ENCODE data around the gene CIDEA.

DNA sequence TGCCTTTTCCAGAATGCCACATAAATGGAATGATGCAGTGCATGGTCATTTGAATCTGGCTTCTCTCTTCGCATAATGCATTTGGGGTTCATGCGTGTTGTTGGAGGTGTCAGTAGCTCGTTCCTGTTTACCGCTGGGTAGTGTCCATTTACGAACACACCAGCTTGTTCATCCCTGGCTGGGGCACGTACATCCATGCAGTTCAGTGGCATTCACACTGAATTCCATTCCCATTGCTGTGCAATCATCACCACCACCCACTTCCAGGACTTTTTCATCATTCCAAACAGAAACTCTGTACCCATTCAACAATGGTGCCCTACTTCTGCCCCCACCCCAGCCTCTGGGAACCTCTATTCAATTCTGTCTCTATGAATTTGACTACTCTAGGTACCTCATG is 14.7 kb upstream of the CIDEA start:
- TF ChIP-seq, protein P1, sequence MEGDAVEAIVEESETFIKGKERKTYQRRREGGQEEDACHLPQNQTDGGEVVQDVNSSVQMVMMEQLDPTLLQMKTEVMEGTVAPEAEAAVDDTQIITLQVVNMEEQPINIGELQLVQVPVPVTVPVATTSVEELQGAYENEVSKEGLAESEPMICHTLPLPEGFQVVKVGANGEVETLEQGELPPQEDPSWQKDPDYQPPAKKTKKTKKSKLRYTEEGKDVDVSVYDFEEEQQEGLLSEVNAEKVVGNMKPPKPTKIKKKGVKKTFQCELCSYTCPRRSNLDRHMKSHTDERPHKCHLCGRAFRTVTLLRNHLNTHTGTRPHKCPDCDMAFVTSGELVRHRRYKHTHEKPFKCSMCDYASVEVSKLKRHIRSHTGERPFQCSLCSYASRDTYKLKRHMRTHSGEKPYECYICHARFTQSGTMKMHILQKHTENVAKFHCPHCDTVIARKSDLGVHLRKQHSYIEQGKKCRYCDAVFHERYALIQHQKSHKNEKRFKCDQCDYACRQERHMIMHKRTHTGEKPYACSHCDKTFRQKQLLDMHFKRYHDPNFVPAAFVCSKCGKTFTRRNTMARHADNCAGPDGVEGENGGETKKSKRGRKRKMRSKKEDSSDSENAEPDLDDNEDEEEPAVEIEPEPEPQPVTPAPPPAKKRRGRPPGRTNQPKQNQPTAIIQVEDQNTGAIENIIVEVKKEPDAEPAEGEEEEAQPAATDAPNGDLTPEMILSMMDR (IDR thresholded peaks at IDR 0.05), result no peak
- TF ChIP-seq MXD4 (CRISPR knock-in tag; IDR thresholded peaks at IDR 0.05; ENCODE audit: borderline replicate concordance), result no peak
- TF ChIP-seq, protein P2, sequence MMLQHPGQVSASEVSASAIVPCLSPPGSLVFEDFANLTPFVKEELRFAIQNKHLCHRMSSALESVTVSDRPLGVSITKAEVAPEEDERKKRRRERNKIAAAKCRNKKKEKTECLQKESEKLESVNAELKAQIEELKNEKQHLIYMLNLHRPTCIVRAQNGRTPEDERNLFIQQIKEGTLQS (CRISPR knock-in tag; conservative IDR thresholded peaks at IDR 0.05), result no peak
- TF ChIP-seq, protein P3, sequence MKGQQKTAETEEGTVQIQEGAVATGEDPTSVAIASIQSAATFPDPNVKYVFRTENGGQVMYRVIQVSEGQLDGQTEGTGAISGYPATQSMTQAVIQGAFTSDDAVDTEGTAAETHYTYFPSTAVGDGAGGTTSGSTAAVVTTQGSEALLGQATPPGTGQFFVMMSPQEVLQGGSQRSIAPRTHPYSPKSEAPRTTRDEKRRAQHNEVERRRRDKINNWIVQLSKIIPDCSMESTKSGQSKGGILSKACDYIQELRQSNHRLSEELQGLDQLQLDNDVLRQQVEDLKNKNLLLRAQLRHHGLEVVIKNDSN (CRISPR knock-in tag; IDR thresholded peaks at IDR 0.05), result no peak
- TF ChIP-seq, protein P4, sequence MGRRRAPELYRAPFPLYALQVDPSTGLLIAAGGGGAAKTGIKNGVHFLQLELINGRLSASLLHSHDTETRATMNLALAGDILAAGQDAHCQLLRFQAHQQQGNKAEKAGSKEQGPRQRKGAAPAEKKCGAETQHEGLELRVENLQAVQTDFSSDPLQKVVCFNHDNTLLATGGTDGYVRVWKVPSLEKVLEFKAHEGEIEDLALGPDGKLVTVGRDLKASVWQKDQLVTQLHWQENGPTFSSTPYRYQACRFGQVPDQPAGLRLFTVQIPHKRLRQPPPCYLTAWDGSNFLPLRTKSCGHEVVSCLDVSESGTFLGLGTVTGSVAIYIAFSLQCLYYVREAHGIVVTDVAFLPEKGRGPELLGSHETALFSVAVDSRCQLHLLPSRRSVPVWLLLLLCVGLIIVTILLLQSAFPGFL (CRISPR knock-in tag; IDR thresholded peaks at IDR 0.05; ENCODE audit: borderline replicate concordance), result no peak
- TF ChIP-seq JUN (CRISPR knock-in tag; IDR thresholded peaks at IDR 0.05), result no peak
- TF ChIP-seq GABPB1 (CRISPR knock-in tag; IDR thresholded peaks at IDR 0.05), result no peak
